GM19035 (cell line): Measurements from ENCODE around the gene PRKACA.
A peak's percentile ranks its signal among the peaks of the same experiment; 100 is the strongest.

Experiments used
- ATAC-seq: cut with Tn5 transposase; IDR thresholded peaks from one replicate; pipeline ENCODE4 v1.9.1; 2021; ENCODE audit not compliant: unreplicated experiment

PRKACA gene

DNA sequence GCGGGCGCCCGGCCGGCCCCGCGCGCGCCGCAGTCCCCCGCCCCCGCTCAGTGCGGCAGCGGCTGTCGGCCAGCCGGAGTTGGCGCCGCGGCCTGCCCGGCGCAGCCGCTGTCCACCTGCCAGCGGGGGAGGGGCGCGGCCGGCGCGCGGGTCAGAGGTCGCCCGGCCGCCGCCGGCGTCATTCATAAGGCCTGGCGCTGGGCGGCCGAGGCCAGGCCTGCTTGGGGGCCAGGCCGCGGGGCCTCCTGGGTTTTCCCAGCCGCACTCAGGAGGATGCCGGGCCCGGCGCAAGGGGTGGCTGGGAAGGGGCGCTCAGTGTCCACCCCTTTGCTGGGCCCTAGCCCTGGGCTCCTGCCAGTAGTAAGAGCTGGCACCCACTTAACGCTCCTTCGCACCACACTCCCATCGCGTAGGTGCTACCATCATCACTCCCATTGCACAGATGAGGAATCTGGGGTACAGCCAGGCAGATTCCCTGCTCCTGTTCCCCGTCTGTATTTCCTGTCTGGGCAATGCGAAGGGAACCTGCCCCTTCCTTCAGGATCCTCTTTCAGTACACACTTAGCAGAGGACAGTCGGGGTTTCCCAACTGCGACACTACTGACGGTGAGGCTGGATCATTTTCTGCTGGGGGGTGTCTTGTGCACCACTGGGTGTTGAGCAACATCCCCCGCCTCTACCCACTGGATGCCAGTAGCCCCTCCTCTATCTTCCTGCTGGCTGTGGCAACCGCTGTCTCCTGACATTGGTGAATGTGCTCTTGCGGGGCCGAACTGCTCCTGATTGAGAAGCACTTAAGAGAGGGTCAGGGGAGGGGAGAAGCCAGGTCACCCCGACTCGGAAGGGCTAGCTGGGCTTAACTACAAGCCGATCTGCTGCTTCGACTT is 846 bp upstream of the PRKACA start:
- ATAC-seq, result no peak

DNA sequence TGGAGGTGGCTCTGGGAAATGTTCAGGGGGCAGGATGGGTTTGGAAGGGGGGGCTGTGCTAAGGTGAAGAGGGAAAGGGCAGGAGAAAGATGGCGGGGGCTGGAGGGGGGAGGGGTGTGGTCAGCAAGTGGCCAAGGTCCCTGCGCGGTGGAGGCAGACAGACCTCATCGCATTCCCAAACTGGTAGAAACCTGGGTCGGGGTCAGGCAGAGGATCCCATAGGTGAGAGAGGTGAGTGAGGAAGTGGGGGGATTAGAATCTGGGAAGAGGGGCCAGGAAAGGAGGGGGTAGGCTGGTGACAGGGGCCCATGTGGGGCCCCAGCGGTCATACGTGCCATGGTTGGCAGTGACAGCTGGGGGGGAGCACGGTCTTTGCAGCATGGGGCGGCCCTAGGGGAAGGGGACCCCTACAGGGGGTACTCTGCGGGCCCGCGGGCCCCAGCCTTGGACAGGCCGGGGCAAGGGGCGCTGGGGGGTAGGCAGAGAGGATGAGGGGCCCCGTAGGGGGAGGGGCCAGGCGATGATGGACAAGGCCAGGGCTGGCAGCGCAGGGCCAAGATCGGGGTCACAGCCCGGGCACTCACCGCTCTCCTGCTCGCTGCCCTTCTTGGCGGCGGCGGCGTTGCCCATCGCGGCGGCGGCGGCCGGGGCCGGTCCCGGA is 514 bp downstream of the PRKACA start:
- ATAC-seq, result peak; percentile 9

DNA sequence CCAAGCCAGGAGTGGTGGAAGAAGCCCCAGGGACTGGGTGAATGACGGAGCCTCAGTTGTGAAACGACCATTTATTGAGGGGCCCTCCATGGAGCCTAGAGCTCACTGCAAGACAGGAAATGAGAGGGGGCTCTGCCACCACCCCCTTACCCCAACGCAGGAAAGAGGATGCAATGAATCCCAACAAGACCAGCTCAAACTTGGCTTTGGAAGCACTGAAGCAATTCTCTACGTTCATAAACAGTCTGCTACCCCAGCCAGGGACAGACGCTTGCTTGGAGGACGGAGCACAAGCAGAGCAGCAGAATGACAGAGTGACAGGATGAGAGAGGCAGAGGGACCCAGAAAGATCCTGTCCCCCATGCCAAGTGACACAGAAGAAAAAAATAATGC is 1.0 kb downstream of the PRKACA start:
- no peak for ATAC-seq

DNA sequence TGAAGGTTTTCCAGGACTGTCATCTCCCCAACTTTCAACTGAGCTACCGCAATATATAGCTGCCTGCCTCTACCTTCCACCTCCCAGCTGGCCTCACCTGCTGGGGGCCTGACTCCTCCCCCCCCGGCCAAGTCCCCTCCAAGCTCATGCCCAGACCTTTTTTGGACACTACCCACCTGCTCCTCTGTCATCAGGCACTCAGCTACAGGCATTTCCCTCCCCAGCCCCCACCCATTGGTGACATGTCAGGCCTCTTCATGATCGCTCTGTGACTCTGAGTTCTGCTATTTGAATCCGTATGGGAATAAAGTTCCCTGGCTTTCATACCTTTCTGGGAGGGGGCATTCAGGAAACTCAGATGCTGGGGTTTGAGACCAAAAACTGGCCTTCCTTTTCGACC is 1.8 kb downstream of the PRKACA start:
- no peak for ATAC-seq

DNA sequence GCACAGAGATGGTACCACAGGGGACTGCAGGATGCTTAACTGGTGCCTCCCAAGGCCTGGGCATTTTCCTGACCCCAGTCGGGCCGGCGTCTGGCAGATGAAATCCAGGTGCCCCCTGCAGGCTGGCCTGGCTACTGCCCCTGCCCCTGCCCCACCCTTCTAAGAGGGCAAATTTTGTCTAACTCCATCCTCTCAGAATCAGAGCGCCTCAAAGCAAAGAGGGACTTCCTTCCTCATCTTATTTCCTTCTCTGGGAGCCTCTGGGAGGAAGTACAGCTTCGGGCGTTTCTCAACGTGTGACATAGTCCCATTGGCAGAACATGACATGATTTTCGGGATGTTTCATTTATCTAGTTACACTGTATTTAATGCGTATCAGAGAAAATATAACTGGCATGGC is 2.7 kb downstream of the PRKACA start:
- no peak for ATAC-seq

DNA sequence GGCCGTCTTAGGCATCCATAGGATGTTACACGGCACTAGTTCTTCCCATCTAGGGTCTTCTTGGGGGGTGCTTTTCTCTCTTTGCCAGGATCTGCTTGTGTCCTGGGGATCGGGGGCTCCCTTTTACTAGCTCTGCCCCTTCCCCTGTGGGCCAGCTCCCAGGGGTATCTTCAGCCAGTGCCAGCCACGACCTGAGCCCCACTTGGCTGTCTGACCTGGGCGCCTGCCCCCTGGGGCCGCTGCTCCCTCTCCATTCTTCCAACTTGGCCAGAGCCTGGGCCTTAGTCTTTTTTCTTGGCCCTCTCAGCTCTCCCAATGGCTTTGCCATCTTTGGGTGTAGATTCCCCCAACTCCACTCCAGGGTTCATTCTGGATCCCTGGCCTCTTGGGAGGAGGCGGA is 3.1 kb downstream of the PRKACA start:
- ATAC-seq, result no peak

DNA sequence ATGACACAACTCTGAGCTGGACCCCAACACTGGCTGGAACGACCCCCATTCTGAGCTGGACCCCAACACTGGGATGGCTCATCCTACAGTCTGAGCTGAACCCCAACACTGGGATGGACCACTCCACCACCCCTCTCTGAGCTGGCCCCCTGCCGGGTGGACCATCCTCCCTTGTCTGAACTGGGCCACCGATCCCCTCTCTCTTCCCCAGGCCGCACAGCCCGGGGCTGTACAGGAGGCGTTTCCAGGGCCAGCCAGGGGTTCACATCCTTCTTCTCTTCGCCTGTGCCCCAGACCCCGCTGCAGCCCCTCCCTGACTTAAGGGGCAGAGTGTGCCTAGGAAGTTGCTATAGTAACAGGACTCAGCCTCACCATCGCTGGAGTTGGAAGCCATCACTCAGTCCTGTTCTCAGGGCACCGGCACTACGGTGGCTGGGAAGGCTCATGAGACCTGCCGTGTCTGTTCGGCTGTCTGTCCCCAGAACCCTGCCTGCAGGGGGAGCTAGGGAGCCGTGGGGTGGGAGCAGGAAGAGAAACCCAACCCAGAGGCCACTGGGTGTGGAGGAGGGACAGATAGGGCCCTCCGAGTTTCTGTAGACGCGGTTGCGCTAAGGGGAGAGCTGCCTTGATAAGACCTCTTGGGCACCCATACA is 3.7 kb downstream of the PRKACA start:
- ATAC-seq, result no peak

DNA sequence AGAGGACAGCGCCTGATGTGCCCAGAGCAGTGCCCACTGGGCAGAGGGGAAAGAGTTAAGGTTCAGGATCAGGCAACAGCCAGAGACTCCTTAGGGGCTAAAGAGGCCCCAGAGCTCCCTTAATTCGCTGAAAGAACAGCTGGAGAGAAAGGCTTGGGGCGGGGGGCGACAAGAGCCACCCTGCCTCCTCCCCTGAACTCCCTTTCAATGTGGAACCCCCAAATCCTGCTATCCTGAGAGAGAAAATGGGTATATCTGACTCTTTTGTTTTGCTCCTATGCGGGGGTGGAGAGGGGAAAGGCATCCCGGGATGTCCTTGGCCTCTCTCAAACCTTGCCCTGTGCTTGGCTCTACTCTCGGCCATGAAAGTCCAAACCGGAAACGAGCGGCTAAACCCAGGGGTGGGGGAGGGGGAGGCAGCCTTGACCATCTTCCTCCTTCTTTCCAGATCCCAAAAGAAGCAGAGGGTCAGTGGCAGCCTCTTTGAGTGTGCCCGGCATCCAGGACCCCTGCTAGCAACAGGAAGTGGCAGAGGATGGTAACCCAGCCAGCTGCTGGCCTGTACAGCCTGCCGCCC is 4.7 kb downstream of the PRKACA start:
- no peak for ATAC-seq

DNA sequence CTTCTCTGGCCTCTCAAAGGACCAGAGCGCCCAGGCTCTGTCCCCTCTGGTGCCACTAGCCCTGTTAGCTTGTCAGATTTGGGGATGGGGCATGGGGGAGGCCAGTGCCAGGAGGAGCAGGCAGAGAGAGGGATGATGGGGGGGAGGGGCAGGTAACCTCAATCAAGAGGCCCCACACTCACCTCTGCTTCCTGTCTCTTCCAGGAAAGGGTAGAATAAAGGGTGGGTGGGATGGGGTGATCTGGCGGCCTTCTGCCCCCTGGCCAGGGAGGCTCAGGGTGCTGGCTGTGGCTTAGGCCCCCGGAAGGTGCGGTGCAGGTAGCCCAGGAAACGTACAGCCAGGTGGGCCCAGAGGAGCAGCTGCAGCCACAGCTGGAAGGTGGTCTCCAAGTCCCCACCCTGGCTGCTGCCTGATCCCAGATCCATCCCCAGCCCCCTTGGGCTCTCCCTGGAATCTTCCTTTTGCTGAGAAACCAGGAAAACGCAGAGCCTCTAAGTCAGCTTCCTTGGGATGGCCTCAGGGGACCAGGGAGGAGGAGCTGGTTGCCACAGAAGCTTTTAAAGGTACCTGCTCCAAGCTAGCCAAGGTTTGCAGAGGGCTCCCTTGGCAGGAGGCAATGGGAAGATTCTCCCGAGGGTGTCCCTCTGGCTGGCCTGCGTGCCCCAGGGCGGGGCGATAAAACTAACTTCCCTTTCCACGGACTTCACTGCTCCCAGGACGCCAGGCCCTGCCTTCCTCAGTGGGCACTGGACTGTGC is 5.3 kb downstream of the PRKACA start:
- no peak for ATAC-seq

DNA sequence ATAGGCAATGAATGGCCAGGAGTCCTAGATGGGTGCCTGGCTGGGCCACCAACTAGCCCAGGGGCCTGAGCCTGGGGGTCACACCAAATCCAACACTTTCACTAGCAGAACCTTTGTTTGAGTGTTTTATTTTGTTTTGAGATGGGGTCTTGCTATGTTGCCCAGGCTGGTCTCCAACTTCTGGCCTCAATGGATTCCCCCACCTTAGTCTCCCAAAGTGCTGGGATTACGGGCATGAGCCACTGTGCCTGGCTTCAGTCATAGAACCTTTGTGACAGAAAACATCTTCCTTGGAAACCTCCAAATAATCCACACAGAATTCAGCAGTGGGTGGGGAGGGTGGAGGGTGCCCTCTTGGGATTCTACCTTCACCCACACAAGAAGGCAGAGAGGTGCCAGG is 6.1 kb downstream of the PRKACA start:
- ATAC-seq, result no peak

DNA sequence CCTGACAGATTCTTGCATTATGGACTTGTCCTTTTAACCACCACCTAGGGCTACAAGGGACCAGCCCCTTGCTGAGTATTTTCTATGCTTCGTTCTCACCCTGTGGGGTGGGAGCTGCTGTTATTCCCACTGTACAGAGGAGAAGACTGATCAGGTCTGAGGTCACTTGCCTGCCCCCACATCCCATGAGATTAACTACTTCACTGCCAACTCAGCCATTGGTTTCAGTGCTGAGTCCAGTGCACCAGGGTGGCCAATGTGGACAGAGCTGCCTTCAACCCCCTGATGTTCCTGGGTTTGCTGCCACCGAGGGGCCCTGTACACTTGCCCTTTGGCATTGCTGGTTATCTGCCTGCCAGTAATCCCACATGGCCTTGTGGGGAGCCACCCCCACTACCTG is 6.9 kb downstream of the PRKACA start:
- ATAC-seq, result no peak

DNA sequence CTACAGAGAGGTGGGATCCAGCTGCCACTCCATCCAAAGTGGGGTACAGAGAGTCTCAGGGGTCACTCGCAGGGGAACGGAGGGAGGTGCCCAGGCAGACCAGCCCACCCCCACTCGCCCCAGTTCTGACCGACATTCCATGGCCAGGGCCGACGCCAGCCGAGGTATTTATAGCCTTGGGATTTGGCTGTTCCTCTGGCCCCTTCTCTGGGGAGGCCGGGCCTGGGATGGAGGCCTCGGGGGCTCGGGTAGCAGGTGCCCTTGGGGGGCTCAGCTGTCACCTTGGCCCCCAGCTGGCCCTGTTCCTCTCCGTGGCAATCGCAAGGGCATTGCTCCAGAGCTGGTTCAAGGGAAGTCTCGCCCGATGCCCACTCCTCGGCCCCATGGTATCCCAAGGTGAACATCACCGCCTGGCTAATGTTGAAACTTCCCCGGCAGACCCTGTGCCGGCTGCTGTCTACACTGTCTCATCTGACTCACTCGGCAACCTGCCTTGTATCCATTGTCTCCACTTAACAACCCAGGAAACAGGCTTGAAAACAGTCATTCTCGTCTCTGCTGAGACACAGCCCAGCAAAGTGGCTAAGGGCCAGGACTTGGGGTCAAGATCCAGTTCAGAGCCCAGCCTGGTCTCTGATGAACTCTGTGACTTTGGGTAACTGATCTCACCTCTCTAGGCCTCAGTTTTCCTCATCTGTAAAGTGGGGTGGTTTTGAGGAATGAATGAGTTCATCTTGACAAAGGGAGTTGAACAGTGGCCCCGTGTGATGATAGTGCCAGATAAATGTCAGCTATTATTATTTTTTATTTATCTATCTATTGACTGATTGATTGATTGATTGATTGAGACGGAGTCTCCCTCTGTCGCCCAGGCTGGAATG is 9.7 kb downstream of the PRKACA start:
- no peak for ATAC-seq

DNA sequence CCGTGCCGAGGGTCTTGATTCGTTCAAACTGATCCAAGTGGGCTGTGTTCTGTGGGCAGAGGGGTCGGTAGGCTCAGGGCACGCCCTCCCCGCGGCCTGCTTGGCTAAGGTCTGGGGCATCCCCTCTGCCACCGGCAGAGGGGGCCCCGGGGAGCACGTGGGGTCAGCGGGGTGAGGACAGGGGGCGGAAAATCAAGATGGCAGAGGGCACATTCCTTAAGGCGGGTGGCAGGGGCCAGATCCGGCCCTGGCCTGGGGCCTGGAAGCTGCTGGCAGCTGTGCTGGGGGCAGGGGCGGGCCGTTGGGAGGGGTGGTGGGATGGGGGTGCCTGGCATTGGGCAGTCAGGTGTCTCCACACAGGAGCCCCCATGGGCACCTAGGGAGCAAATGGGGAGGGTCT is 10.7 kb downstream of the PRKACA start:
- no peak for ATAC-seq

DNA sequence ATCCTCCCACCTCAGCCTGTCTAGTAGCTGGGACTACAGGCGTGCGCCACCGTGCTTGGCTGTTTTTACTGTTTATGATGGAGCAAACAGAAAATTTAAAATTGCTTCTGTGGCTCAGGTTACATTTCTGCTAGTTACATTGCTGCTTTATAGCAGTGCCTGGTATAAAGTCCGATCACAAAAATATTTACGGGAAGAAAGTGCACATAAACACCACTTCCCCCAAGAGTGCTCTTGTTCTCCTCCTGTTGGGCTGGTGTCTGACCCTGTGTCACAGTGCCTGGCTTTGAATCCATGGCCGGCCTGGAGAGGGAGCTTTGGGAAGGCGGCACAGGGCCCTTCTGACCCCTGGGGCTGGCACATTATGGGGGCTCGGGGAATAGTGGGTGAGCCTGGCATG is 11.9 kb downstream of the PRKACA start:
- no peak for ATAC-seq

DNA sequence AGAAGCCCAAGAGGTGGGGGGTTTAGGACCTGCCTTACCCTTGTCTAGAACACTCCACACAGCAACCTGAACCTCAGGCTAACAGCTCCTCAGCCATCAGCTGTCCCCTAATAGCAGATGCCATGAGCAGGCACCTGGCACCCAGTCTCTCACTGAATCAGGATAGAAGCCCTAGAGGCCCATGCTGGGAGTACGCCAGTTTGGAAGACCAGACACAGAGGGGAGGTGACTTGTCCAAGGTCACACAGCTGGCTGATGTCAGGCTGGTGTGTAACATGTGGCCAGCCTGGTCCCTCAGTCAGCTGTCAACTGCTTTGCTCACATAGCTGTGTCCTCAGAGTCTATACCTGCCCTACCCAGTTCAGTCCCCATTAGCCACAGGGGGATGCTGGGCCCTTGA is 14.3 kb downstream of the PRKACA start:
- ATAC-seq, result no peak

DNA sequence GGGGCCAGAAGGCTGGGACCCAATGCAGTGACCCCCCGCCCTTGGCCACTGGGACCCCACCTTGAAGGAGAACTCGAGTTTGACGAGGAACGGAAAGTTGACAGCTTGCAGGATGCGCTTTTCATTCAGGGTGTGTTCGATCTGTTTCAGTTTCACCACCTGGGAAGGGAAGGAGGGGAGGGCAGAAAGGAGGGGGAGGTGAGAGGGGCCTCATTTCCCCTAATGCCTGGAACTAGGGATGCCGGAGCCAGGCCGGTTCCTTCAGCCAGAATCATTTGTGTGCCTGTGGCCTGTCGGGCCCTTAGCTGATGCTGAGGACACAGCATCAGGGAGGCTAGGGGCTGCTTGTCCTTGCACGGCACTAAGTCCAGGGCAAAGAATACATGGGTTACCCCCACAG is 14.8 kb downstream of the PRKACA start:
- ATAC-seq, result no peak

DNA sequence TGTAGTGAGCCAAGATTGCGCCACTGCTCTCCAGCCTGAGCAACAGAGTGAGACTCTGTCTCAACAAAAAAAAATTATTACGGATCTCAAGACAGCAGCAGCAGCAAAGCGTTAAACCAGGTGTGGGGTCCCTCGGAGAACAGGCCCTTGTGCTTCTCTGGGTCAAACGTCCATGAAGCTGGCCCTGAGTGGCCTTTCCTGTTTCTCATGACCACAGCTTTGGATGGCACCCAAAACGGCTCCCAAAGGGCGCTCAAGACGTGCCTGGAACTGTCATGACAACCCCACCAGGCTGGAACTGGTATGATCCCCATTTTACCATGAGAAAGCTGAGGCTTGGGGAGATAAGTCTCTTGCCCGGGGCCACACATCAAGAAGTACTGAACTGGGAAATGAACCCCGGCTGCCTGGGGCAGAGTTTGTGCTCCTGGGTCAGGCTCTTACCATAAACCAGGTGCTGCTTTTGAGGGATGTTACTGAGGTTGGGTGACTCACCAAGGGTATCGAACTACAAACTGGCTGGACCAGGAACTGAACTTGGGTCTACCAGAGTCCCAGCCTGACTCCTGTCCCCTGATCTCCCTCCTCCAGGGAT is 15.4 kb downstream of the PRKACA start:
- no peak for ATAC-seq

DNA sequence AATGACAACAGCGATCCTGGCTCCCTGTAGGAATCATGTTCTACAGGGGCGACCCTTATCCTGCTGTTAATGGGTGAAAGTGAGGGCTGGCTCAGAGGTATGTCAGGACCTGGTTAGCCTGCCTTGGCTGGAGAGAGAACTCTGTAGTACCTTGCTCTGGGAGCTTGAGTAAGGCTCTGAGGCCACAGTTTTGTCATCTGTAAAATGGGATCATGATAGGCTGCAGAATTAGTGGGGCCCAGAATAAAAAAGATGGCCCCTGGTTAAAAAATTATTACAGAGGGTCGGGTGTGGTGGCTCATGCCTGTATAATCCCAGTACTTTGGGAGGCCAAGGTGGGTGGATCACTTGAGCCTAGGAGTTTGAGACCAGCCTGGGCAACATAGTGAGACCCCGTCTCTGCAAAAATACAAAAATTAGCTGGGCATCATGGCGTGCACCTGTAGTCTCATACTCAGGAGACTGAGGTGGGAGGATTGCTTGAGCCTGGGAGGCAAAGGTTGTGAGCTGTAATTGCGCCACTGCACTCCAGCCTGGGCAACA is 16.5 kb downstream of the PRKACA start:
- no peak for ATAC-seq

DNA sequence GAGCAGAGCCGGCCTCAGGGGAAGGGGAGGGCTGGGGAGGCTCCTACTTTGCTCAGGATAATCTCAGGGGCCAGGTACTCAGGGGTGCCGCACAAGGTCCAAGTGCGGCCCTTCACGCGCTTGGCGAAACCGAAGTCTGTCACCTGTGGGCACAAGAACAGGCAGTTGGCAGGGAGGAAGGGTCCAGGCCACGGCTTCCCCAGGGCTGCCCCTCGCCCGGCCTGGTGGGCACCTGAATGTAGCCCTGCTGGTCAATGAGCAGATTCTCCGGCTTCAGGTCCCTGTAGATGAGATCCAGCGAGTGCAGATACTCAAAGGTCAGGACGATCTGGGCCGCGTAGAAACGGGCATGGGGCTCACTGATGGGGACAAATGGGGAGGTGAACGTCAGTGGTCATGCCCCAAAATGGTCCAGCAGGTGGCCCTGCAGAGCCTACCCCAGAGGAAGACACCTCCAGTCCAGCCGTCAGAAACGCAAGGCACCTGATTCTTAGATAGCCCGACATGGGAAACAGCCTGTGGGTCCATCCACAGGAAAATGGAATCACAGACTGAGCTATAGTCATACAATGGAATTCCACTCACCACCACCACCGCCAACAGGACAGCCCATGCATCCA is 19.9 kb downstream of the PRKACA start:
- no peak for ATAC-seq
